ENCODE results near the gene APBA2. TPM values are rescaled to one million over a fixed set of nuclear protein-coding genes. Genes with fewer than 3 reads are reported as not detected.

APBA2 gene
- total and polyA plus RNA-seq, 2 of the 13 experiments (the other 11 are each of a cell fraction or from before 2014, with no cell fraction given), result 0.62 to 2.3 TPM

DNA sequence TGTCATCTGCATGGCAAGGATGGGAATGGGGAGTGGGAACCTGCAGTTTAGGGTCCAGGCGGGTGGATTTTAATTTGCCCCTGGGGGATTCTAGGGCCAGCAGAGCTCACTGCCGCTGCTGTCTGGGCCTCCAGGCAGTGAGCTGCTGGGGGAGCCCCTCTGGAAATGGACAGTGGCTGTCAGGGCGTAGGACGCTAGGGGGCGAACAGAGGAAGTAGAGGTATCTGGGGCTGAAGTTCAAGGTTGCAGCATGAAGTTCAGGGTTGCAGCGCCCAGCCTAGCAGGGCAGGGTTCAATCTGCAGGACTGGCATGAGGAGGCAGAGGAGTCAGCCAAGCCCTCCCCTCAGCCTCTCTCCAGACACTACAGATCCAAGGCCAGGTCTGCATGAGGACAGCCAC is 49.5 kb downstream of the APBA2 start:
- Histone ChIP-seq H3K4me3 (replicated peaks in 1 of 3; ENCODE audit: insufficient read depth in 1 of 3, low read depth in 2 of 3, low read length in 3 of 3) (no peak overlapping the region), H3K36me3 (replicated peaks in 1 of 2; ENCODE audit: control insufficient read depth in 1 of 2, insufficient read depth in 2 of 2, low read length in 2 of 2) (no peaks in the 10 kb centered on the region), H4K20me1 (ENCODE audit: insufficient read depth, low read length) (no peaks in the 10 kb centered on the region; the same call in 1 of the 2 replicates), H3K27ac (ENCODE audit: extremely low read length, insufficient read depth, low read length) (no peak overlapping the region), H3K9ac (ENCODE audit: insufficient read depth, low read depth, low read length) (no peak overlapping the region), H3K79me2 (ENCODE audit: insufficient read depth, low read length) (no peaks in the 10 kb centered on the region), H3K9me3 (ENCODE audit: low read length) (no peaks in the 10 kb centered on the region), H2AFZ (ENCODE audit: low read length) (no peak overlapping the region), H3K4me2 (ENCODE audit: low read depth, low read length) (no peak overlapping the region), H3K4me1 (ENCODE audit: insufficient read depth, low read length) (peaks cover 8% of the 10 kb centered on the region; the same call in 1 of the 2 replicates), H3K27me3 (ENCODE audit: control insufficient read depth in 1 of 2, insufficient read depth in 2 of 2, low read length in 2 of 2) (no peaks in the 10 kb centered on the region; a peak in 1 of 5 replicates)
- CTCF ChIA-PET (ENCODE audit: low intra/inter-chr PET ratio, low total read pairs), result no interaction called here
- ATAC-seq, result peak; percentile 83
- no peak for FAIRE-seq
- 45% methylated on average over 2 of the region's 6 CpGs for WGBS (ENCODE audit: low lambda C conversion rate)
- POLR2A ChIA-PET, result no interaction called here
- no TSS peak for BruUV-seq (replicated peaks)
- peak; percentile 58 for DNase-seq (ENCODE audit: low spot score)
- in situ Hi-C loops (cut with HindIII; ENCODE audit: extremely low pct_ligation_motif_present, low pct_unique_long_range_greater_than_20kb), result no loop called here
- intact Hi-C loops (cut with micrococcal nuclease; ENCODE audit: unreplicated experiment), result no loop called here
- TF ChIP-seq, protein P1, sequence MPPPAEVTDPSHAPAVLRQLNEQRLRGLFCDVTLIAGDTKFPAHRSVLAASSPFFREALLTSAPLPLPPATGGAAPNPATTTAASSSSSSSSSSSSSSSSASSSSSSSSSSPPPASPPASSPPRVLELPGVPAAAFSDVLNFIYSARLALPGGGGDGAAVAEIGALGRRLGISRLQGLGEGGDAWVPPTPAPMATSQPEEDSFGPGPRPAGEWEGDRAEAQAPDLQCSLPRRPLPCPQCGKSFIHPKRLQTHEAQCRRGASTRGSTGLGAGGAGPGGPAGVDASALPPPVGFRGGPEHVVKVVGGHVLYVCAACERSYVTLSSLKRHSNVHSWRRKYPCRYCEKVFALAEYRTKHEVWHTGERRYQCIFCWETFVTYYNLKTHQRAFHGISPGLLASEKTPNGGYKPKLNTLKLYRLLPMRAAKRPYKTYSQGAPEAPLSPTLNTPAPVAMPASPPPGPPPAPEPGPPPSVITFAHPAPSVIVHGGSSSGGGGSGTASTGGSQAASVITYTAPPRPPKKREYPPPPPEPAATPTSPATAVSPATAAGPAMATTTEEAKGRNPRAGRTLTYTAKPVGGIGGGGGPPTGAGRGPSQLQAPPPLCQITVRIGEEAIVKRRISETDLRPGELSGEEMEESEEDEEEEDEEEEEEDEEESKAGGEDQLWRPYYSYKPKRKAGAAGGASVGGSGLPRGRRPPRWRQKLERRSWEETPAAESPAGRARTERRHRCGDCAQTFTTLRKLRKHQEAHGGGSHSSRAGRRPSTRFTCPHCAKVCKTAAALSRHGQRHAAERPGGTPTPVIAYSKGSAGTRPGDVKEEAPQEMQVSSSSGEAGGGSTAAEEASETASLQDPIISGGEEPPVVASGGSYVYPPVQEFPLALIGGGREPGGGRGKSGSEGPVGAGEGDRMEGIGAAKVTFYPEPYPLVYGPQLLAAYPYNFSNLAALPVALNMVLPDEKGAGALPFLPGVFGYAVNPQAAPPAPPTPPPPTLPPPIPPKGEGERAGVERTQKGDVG (CRISPR knock-in tag; IDR thresholded peaks at IDR 0.05; ENCODE audit: borderline replicate concordance), result no peak
- TF ChIP-seq, protein P2, sequence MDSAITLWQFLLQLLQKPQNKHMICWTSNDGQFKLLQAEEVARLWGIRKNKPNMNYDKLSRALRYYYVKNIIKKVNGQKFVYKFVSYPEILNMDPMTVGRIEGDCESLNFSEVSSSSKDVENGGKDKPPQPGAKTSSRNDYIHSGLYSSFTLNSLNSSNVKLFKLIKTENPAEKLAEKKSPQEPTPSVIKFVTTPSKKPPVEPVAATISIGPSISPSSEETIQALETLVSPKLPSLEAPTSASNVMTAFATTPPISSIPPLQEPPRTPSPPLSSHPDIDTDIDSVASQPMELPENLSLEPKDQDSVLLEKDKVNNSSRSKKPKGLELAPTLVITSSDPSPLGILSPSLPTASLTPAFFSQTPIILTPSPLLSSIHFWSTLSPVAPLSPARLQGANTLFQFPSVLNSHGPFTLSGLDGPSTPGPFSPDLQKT (CRISPR knock-in tag; IDR thresholded peaks at IDR 0.05; ENCODE audit: borderline replicate concordance), result no peak
- TF ChIP-seq ZNF382 (CRISPR knock-in tag; IDR thresholded peaks at IDR 0.05; ENCODE audit: borderline replicate concordance), result no peak
- TF ChIP-seq SETDB1 (CRISPR knock-in tag; IDR thresholded peaks at IDR 0.05; ENCODE audit: borderline replicate concordance), result no peak
- TF ChIP-seq ZMYM2 (CRISPR knock-in tag; IDR thresholded peaks at IDR 0.05), result 0 out of 2 replicates have a peak, but pooled peaks have one; percentile 23
- no peak for TF ChIP-seq ARHGAP35 (CRISPR knock-in tag; IDR thresholded peaks at IDR 0.05; ENCODE audit: borderline replicate concordance)
- TF ChIP-seq KLF15 (CRISPR knock-in tag; IDR thresholded peaks at IDR 0.05; ENCODE audit: borderline replicate concordance), result no peak
- TF ChIP-seq KDM2A (CRISPR knock-in tag; IDR thresholded peaks at IDR 0.05; ENCODE audit: borderline replicate concordance, low read depth), result no peak
- no peak for TF ChIP-seq SOX13 (IDR thresholded peaks at IDR 0.05)
- TF ChIP-seq SOX13 (CRISPR knock-in tag; conservative IDR thresholded peaks at IDR 0.05 in 1 of 2, IDR thresholded peaks at IDR 0.05 in 1 of 2), result 0 out of 4 replicates have a peak, but pooled peaks of 1 of the 2 experiments have one; percentile 8
- TF ChIP-seq DMAP1 (CRISPR knock-in tag; IDR thresholded peaks at IDR 0.05), result no peak
- peak; percentile 64 for TF ChIP-seq RXRB (CRISPR knock-in tag; IDR thresholded peaks at IDR 0.05; ENCODE audit: borderline replicate concordance)
- no peak for TF ChIP-seq PRMT3 (CRISPR knock-in tag; IDR thresholded peaks at IDR 0.05; ENCODE audit: borderline replicate concordance, low read depth)
- peak; percentile 35; the same call in 1 of the 2 replicates for TF ChIP-seq ETV5 (CRISPR knock-in tag; IDR thresholded peaks at IDR 0.05; ENCODE audit: borderline replicate concordance)
- no peak for TF ChIP-seq ZNF530 (CRISPR knock-in tag; IDR thresholded peaks at IDR 0.05; ENCODE audit: low read depth)
- peak; percentile 93 for TF ChIP-seq ESRRA (CRISPR knock-in tag; IDR thresholded peaks at IDR 0.05; ENCODE audit: low read depth)
- TF ChIP-seq ZNF251 (CRISPR knock-in tag; IDR thresholded peaks at IDR 0.05), result no peak
- TF ChIP-seq, protein P3, sequence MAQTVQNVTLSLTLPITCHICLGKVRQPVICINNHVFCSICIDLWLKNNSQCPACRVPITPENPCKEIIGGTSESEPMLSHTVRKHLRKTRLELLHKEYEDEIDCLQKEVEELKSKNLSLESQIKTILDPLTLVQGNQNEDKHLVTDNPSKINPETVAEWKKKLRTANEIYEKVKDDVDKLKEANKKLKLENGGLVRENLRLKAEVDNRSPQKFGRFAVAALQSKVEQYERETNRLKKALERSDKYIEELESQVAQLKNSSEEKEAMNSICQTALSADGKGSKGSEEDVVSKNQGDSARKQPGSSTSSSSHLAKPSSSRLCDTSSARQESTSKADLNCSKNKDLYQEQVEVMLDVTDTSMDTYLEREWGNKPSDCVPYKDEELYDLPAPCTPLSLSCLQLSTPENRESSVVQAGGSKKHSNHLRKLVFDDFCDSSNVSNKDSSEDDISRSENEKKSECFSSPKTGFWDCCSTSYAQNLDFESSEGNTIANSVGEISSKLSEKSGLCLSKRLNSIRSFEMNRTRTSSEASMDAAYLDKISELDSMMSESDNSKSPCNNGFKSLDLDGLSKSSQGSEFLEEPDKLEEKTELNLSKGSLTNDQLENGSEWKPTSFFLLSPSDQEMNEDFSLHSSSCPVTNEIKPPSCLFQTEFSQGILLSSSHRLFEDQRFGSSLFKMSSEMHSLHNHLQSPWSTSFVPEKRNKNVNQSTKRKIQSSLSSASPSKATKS (CRISPR knock-in tag; IDR thresholded peaks at IDR 0.05), result no peak

All from HepG2 (cell line).